Right ventricle myocardium inferior (tissue), 1 donor: ENCODE data around the gene DHX40. TPM values are rescaled to one million over a fixed set of nuclear protein-coding genes. Genes with fewer than 3 reads are reported as not detected.
A peak's percentile ranks its signal among the peaks of the same experiment; 100 is the strongest.
"Not testable (repeated sequence)": the region's sequence is repeated elsewhere in the genome, so short reads cannot be mapped to it uniquely, and the experiment has no call there.

Experiments
- ATAC-seq: fragments of 200-7000 bp; cut with Tn5 transposase; one replicate; pipeline ENCODE4 v1.9.1; 2020; ENCODE audit warnings: mild to moderate bottlenecking, moderate library complexity
- DNase-seq: peaks from one replicate; pipeline ENCODE4 v3.0.0; 2021; ENCODE audit errors: missing footprints
- intact Hi-C: fragments of 100-400 bp; cut with DNase I; formaldehyde crosslinking; loops from one replicate; pipeline ENCODE4 v1.11.0; 2022
- total RNA-seq: library from RNA; stranded (reverse); fragmentation: NEBNext Ultra II Directional; extraction: Animal tissue kit (Norgen Biotek cat#: 25700); gene quantifications from one replicate; pipeline ENCODE4 v1.2.1, GENCODE V29; 2021
- donor health status: DM: no; HTN: yes; CAD: no; lungs with severe emphysema.

The DHX40 gene
- total RNA-seq, 1 donor from 2014 or later = 18.0 TPM

GRCh38 chr17:59548985-59549384 lies 16.4 kb upstream of the DHX40 start:
- intact Hi-C loops, ATAC-seq, DNase-seq: not testable (repeated sequence)

- ATAC-seq (no peak), DNase-seq (no peak)
- intact Hi-C loops = no loop called here
Measured at GRCh38 chr17:59550703-59551102, 14.7 kb upstream of the DHX40 start.

- intact Hi-C loops = no loop called here
- DNase-seq = no peak
- ATAC-seq = no peak
Measured at GRCh38 chr17:59558039-59558438, 7.4 kb upstream of the DHX40 start.

- intact Hi-C loops = no loop called here
- ATAC-seq = no peak
- DNase-seq = no peak
Measured at GRCh38 chr17:59558953-59559352, 6.5 kb upstream of the DHX40 start.

GRCh38 chr17:59561042-59561441 lies 4.4 kb upstream of the DHX40 start:
- ATAC-seq = no peak
- DNase-seq = no peak
- intact Hi-C loops = no loop called here

- intact Hi-C loops = loop anchor here (1.0 kb wide), 1 partner anchor 53 kb away; the partner anchor contains the start of gene CLTC
- peak; percentile 69 for DNase-seq
Measured at GRCh38 chr17:59565959-59566324, 532 bp downstream of the DHX40 start.

GRCh38 chr17:59569151-59569550 lies 3.7 kb downstream of the DHX40 start:
- DNase-seq, intact Hi-C loops, ATAC-seq: not testable (repeated sequence)

More at GRCh38 chr17:59565959-59566324, 532 bp downstream of the DHX40 start:
- ATAC-seq = peak; percentile 65

- intact Hi-C loops = no loop called here
- DNase-seq = no peak
- ATAC-seq = no peak
Measured at GRCh38 chr17:59572301-59572924, 7.0 kb downstream of the DHX40 start.

- ATAC-seq, DNase-seq, intact Hi-C loops: not testable (repeated sequence)
Measured at GRCh38 chr17:59584168-59584567, 18.8 kb downstream of the DHX40 start.

- intact Hi-C loops = no loop called here
- ATAC-seq (no peak), DNase-seq (no peak)
Measured at GRCh38 chr17:59600169-59600568, 34.8 kb downstream of the DHX40 start.

- ATAC-seq (no peak), DNase-seq (no peak)
- intact Hi-C loops = no loop called here
Measured at GRCh38 chr17:59601130-59601529, 35.7 kb downstream of the DHX40 start.

- no peak for ATAC-seq
- no peak for DNase-seq
- intact Hi-C loops = no loop called here
Measured at GRCh38 chr17:59607061-59607460, 41.7 kb downstream of the DHX40 start.

- DNase-seq = no peak
- ATAC-seq = no peak
- intact Hi-C loops = no loop called here
Measured at GRCh38 chr17:59607817-59608403, 42.5 kb downstream of the DHX40 start.

GRCh38 chr17:59611503-59611902 lies 46.1 kb downstream of the DHX40 start:
- ATAC-seq (no peak), DNase-seq (no peak)
- intact Hi-C loops = no loop called here

GRCh38 chr17:59616253-59616920 lies 51.0 kb downstream of the DHX40 start:
- DNase-seq = no peak
- intact Hi-C loops = no loop called here
- ATAC-seq = no peak

- DNase-seq (no peak), ATAC-seq (no peak)
- intact Hi-C loops = no loop called here
Measured at GRCh38 chr17:59617156-59617732, 51.8 kb downstream of the DHX40 start.

GRCh38 chr17:59619035-59619297 lies 53.6 kb downstream of the DHX40 start:
- intact Hi-C loops = loop anchor here (1.0 to 2.0 kb wide), 2 partner anchors 54 to 88 kb away; partner anchors contain the start of genes DHX40, PTRH2 and VMP1

GRCh38 chr17:59619298-59620063 lies 54.1 kb downstream of the DHX40 start, which contains the start of gene CLTC:
CLTC (plus strand) TSS chr17:59619895; CDS start chr17:59620132, 237 bp downstream.
- peak; percentile 96 for DNase-seq
- ATAC-seq = peak; percentile 94
- intact Hi-C loops = loop anchor here (1.0 to 2.0 kb wide), 2 partner anchors 54 to 87 kb away; partner anchors contain the start of genes DHX40, PTRH2 and VMP1

More at GRCh38 chr17:59619035-59619297, 53.6 kb downstream of the DHX40 start:
- ATAC-seq (no peak), DNase-seq (no peak)

- no peak for DNase-seq
- intact Hi-C loops = no loop called here
- ATAC-seq = no peak
Measured at GRCh38 chr17:59620064-59620359, 54.6 kb downstream of the DHX40 start.
